ENCODE measurements around the gene ARSK.

ARSK gene

GRCh38 chr5:95646569-95647431 is 91.9 kb downstream of the ARSK start, which contains the start of gene RFESD:
Gene RFESD (plus strand): TSS chr5:95646777. CDS start chr5:95652272, 5,495 bp downstream.
- Histone ChIP-seq H3K27me3 (ENCODE audit: control insufficient read depth, insufficient read depth, low read length) (no peaks in the 10 kb centered on the region), H3K4me3 (ENCODE audit: low read length) (peak within 1 kb of the TSS; percentile 35; the same call in 1 of the 2 replicates), H3K9me3 (ENCODE audit: control insufficient read depth, insufficient read depth, low read length) (no peaks in the 10 kb centered on the region), H3K27ac (ENCODE audit: low read length) (no peak within 1 kb of the TSS), H3K36me3 (ENCODE audit: control insufficient read depth, insufficient read depth, low read length) (no peaks in the 10 kb centered on the region), H3K4me1 (ENCODE audit: control insufficient read depth, insufficient read depth, low read length) (no peaks in the 10 kb centered on the region)
- no CpG with 5 or more reads among the region's 60 CpGs for WGBS (ENCODE audit: insufficient coverage, insufficient read length)
- peak; percentile 84 for DNase-seq (ENCODE audit: low read depth, low spot score)

- no peak overlapping the region for H3K4me3 ChIP-seq (ENCODE audit: low read length)
- H3K27me3 ChIP-seq (ENCODE audit: control insufficient read depth, insufficient read depth, low read length), result no peaks in the 10 kb centered on the region
- no CpG with 5 or more reads among the region's 12 CpGs for whole genome bisulfite sequencing (ENCODE audit: insufficient coverage, insufficient read length)
- no peak for DNase-seq (ENCODE audit: low read depth, low spot score)
- no peaks in the 10 kb centered on the region for H3K9me3 ChIP-seq (ENCODE audit: control insufficient read depth, insufficient read depth, low read length)
- no peaks in the 10 kb centered on the region for H3K36me3 ChIP-seq (ENCODE audit: control insufficient read depth, insufficient read depth, low read length)
- no peaks in the 10 kb centered on the region for H3K4me1 ChIP-seq (ENCODE audit: control insufficient read depth, insufficient read depth, low read length)
- H3K27ac ChIP-seq (ENCODE audit: low read length), result no peak overlapping the region
Measured at GRCh38 chr5:95647886-95648860, 93.3 kb downstream of the ARSK start.

GRCh38 chr5:95649274-95649673 is 94.4 kb downstream of the ARSK start:
- Histone ChIP-seq H3K27me3 (ENCODE audit: control insufficient read depth, insufficient read depth, low read length) (no peaks in the 10 kb centered on the region), H3K27ac (ENCODE audit: low read length) (no peak overlapping the region), H3K9me3 (ENCODE audit: control insufficient read depth, insufficient read depth, low read length) (no peaks in the 10 kb centered on the region), H3K4me1 (ENCODE audit: control insufficient read depth, insufficient read depth, low read length) (no peaks in the 10 kb centered on the region), H3K36me3 (ENCODE audit: control insufficient read depth, insufficient read depth, low read length) (no peaks in the 10 kb centered on the region), H3K4me3 (ENCODE audit: low read length) (no peak overlapping the region)
- DNase-seq (ENCODE audit: low read depth, low spot score), result no peak

GRCh38 chr5:95649842-95650620 is 95.1 kb downstream of the ARSK start:
- no peaks in the 10 kb centered on the region for H3K4me1 ChIP-seq (ENCODE audit: control insufficient read depth, insufficient read depth, low read length)
- no peaks in the 10 kb centered on the region for H3K36me3 ChIP-seq (ENCODE audit: control insufficient read depth, insufficient read depth, low read length)
- no peak overlapping the region for H3K4me3 ChIP-seq (ENCODE audit: low read length)
- no peaks in the 10 kb centered on the region for H3K27me3 ChIP-seq (ENCODE audit: control insufficient read depth, insufficient read depth, low read length)
- H3K9me3 ChIP-seq (ENCODE audit: control insufficient read depth, insufficient read depth, low read length), result no peaks in the 10 kb centered on the region
- DNase-seq (ENCODE audit: low read depth, low spot score), result no peak
- H3K27ac ChIP-seq (ENCODE audit: low read length), result no peak overlapping the region

GRCh38 chr5:95652849-95653248 is 97.9 kb downstream of the ARSK start:
- no peaks in the 10 kb centered on the region for H3K9me3 ChIP-seq (ENCODE audit: control insufficient read depth, insufficient read depth, low read length)
- no peak overlapping the region for H3K4me3 ChIP-seq (ENCODE audit: low read length)
- H3K27me3 ChIP-seq (ENCODE audit: control insufficient read depth, insufficient read depth, low read length), result no peaks in the 10 kb centered on the region
- no CpG with 5 or more reads among the region's 1 CpG for WGBS (ENCODE audit: insufficient coverage, insufficient read length)
- DNase-seq (ENCODE audit: low read depth, low spot score), result no peak
- H3K36me3 ChIP-seq (ENCODE audit: control insufficient read depth, insufficient read depth, low read length), result no peaks in the 10 kb centered on the region
- H3K4me1 ChIP-seq (ENCODE audit: control insufficient read depth, insufficient read depth, low read length), result no peaks in the 10 kb centered on the region
- H3K27ac ChIP-seq (ENCODE audit: low read length), result no peak overlapping the region

GRCh38 chr5:95654196-95654595 is 99.3 kb downstream of the ARSK start:
- no peak overlapping the region for H3K27ac ChIP-seq (ENCODE audit: low read length)
- no peaks in the 10 kb centered on the region for H3K9me3 ChIP-seq (ENCODE audit: control insufficient read depth, insufficient read depth, low read length)
- WGBS (ENCODE audit: insufficient coverage, insufficient read length), result no CpG with 5 or more reads among the region's 3 CpGs
- H3K27me3 ChIP-seq (ENCODE audit: control insufficient read depth, insufficient read depth, low read length), result no peaks in the 10 kb centered on the region
- no peak overlapping the region for H3K4me3 ChIP-seq (ENCODE audit: low read length)
- no peaks in the 10 kb centered on the region for H3K4me1 ChIP-seq (ENCODE audit: control insufficient read depth, insufficient read depth, low read length)
- H3K36me3 ChIP-seq (ENCODE audit: control insufficient read depth, insufficient read depth, low read length), result no peaks in the 10 kb centered on the region
- DNase-seq (ENCODE audit: low read depth, low spot score), result no peak
